ENCODE measurements around the gene SP110.

Gene SP110

DNA sequence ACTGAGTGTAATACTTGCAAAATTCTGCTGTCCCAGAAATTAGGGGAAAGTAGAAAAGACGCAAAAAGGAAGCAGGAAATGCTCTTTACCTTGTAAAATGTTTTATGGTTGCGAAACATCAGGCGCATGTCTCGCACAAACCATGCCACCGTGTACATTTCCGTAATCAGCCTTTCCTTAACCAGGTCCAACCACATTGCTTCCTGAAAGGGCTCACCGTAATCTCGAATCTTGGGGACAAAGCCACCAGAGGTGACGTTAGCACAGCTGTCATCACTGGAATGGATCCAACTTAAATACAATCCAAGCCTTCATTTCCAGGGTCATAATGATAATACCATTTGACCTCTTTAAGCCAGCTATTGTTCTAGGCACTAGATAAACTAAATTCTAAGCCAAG lies 49.3 kb downstream of the SP110 start:
- no peaks in the 10 kb centered on the region for H3K9me3 ChIP-seq (ENCODE audit: control insufficient read depth, insufficient read depth, low read length)
- no peaks in the 10 kb centered on the region for H3K4me1 ChIP-seq (ENCODE audit: control insufficient read depth, insufficient read depth, low read length)
- no peaks in the 10 kb centered on the region for H3K27me3 ChIP-seq (ENCODE audit: control insufficient read depth, insufficient read depth, low read length)
- no peaks in the 10 kb centered on the region for H3K36me3 ChIP-seq (ENCODE audit: control insufficient read depth, insufficient read depth, low read length)
- no peak overlapping the region for H3K4me3 ChIP-seq (ENCODE audit: low read depth, low read length)
- no peak overlapping the region for H3K9ac ChIP-seq (ENCODE audit: low read depth, low read length)
- no peak overlapping the region for H3K27ac ChIP-seq (ENCODE audit: low read depth, low read length)

DNA sequence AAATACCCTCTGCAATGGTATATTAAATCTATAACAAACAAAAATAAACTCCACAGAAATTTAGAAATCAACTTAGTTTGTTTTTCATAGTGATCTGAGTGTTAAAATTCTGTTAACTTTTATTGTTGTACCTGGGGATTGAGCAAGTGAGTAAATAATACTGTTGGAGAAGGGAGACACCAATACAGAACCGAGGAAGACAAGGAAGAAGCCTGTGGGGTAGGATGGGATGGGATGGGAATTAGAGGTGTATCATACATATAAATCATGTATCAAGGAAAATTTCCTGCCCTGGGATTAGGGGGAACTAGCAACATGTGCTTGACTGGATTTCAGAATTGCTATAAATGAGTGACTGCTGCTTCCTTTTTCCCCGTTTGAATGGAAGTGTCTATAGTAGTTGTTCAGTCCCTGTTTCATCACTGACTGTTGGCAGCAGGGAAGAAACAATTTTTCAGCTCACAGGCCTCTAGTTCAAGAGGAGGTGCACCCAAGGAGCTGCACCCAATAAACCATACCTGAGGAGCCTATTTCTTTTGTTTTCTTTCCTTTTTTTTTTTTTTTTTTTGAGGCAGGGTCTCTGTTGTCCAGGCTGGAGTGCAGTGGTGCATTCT lies 53.1 kb downstream of the SP110 start:
- no peaks in the 10 kb centered on the region for H3K9me3 ChIP-seq (ENCODE audit: control insufficient read depth, insufficient read depth, low read length)
- H3K9ac ChIP-seq (ENCODE audit: low read depth, low read length) = no peak overlapping the region
- H3K36me3 ChIP-seq (ENCODE audit: control insufficient read depth, insufficient read depth, low read length) = no peaks in the 10 kb centered on the region
- H3K4me3 ChIP-seq (ENCODE audit: low read depth, low read length) = no peak overlapping the region
- no peak overlapping the region for H3K27ac ChIP-seq (ENCODE audit: low read depth, low read length)
- no peaks in the 10 kb centered on the region for H3K27me3 ChIP-seq (ENCODE audit: control insufficient read depth, insufficient read depth, low read length)
- no peaks in the 10 kb centered on the region for H3K4me1 ChIP-seq (ENCODE audit: control insufficient read depth, insufficient read depth, low read length)

DNA sequence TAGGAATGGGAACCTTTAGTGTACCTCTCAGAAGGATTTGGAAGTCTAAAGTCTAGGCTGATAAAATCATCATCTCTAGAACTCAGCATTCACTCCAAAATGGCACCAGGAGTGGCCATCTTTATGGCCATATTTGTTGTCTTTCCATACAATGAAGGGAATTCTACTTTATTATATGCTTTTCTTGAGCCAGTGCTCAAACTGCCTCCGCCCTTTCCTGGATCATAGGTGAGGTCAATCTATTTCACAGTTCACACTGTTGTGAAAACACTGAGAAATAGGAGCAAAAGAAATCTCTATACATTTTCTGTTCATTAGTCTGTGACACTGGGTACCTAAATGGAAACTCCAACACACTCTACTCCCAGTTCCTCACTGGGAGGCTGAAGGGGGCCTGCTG lies 55.6 kb downstream of the SP110 start:
- Histone ChIP-seq H3K9me3 (ENCODE audit: control insufficient read depth, insufficient read depth, low read length) (no peaks in the 10 kb centered on the region), H3K4me3 (ENCODE audit: low read depth, low read length) (no peak overlapping the region), H3K27ac (ENCODE audit: low read depth, low read length) (no peak overlapping the region), H3K4me1 (ENCODE audit: control insufficient read depth, insufficient read depth, low read length) (no peaks in the 10 kb centered on the region; the same call in 1 of the 2 replicates), H3K27me3 (ENCODE audit: control insufficient read depth, insufficient read depth, low read length) (no peaks in the 10 kb centered on the region), H3K36me3 (ENCODE audit: control insufficient read depth, insufficient read depth, low read length) (no peaks in the 10 kb centered on the region), H3K9ac (ENCODE audit: low read depth, low read length) (no peak overlapping the region)

DNA sequence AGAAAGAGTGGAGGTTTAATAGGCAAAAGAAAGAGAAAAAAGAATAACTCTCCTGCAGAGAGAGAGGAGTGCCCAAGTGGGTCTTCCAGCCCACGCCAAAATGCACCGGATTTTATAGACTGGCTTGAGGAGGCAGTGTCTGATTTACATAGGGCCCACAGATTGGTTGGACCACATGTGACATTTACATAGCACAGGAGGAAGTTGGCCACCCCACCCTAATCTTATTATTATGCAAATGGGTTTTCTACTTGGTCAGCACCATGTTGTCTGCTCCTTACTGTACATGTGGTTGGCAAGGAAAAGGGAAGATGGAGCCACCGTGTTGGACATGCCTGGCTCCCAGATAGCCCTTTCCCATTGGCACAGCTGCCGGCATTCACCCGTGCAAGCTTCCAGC lies 56.8 kb downstream of the SP110 start:
- H3K36me3 ChIP-seq (ENCODE audit: control insufficient read depth, insufficient read depth, low read length) = no peaks in the 10 kb centered on the region
- H3K27ac ChIP-seq (ENCODE audit: low read depth, low read length) = no peak overlapping the region
- H3K4me3 ChIP-seq (ENCODE audit: low read depth, low read length) = no peak overlapping the region
- H3K9me3 ChIP-seq (ENCODE audit: control insufficient read depth, insufficient read depth, low read length) = no peaks in the 10 kb centered on the region
- H3K4me1 ChIP-seq (ENCODE audit: control insufficient read depth, insufficient read depth, low read length) = no peaks in the 10 kb centered on the region; the same call in 1 of the 2 replicates
- no peak overlapping the region for H3K9ac ChIP-seq (ENCODE audit: low read depth, low read length)
- no peaks in the 10 kb centered on the region for H3K27me3 ChIP-seq (ENCODE audit: control insufficient read depth, insufficient read depth, low read length)

DNA sequence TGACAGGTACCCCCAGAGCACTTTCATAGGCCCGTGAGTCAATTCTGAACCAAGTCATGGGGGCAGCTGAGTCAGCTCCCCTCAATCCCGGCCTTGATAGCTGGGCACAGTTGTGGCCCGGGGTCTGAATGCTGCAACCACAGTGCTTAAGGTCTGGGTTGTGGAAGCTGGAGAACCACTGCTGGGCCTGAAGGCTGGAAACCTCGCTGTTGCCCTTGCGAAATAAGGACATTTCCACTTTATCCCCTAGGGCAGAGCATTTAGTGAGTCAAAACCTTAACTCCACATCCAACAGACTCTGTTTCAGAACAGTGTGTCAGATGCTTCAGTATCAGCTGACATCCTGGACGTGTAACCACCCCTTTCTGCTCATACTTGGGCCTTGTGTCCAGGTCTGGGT lies 58.6 kb downstream of the SP110 start:
- H3K36me3 ChIP-seq (ENCODE audit: control insufficient read depth, insufficient read depth, low read length) = no peaks in the 10 kb centered on the region
- no peak overlapping the region for H3K9ac ChIP-seq (ENCODE audit: low read depth, low read length)
- H3K4me1 ChIP-seq (ENCODE audit: control insufficient read depth, insufficient read depth, low read length) = no peaks in the 10 kb centered on the region; the same call in 1 of the 2 replicates
- no peak overlapping the region for H3K4me3 ChIP-seq (ENCODE audit: low read depth, low read length)
- no peak overlapping the region for H3K27ac ChIP-seq (ENCODE audit: low read depth, low read length)
- H3K9me3 ChIP-seq (ENCODE audit: control insufficient read depth, insufficient read depth, low read length) = no peaks in the 10 kb centered on the region
- H3K27me3 ChIP-seq (ENCODE audit: control insufficient read depth, insufficient read depth, low read length) = no peaks in the 10 kb centered on the region

DNA sequence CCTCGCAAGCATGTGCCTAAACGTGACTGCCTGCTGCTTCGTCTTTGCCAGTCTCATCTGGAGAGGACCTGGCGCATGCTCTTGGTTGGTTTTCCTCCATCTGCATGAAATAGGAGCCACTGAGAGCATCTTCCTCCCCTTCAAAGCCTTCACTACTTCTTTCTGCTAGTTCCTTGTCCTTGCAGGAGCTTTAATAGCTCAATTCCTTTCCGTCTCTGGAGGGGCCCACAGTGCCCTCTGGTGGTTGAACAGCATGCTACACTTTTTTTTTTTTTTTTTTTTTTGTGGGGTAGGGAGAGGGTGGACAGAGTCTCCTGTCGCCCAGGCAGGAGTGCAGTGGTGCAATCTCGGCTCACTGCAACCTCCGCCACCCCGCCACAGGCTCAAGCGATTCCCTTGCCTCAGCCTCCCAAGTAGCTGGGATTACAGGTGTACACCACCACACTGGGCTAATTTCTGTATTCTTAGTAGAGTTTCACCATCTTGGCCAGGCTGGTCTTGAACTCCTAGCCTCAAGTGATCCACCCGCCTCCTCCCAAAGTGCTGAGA lies 59.6 kb downstream of the SP110 start:
- H3K27ac ChIP-seq (ENCODE audit: low read depth, low read length) = no peak overlapping the region
- H3K9me3 ChIP-seq (ENCODE audit: control insufficient read depth, insufficient read depth, low read length) = no peaks in the 10 kb centered on the region
- H3K4me1 ChIP-seq (ENCODE audit: control insufficient read depth, insufficient read depth, low read length) = no peaks in the 10 kb centered on the region; the same call in 1 of the 2 replicates
- no peak overlapping the region for H3K9ac ChIP-seq (ENCODE audit: low read depth, low read length)
- no peaks in the 10 kb centered on the region for H3K36me3 ChIP-seq (ENCODE audit: control insufficient read depth, insufficient read depth, low read length)
- no peak overlapping the region for H3K4me3 ChIP-seq (ENCODE audit: low read depth, low read length)
- no peaks in the 10 kb centered on the region for H3K27me3 ChIP-seq (ENCODE audit: control insufficient read depth, insufficient read depth, low read length)

DNA sequence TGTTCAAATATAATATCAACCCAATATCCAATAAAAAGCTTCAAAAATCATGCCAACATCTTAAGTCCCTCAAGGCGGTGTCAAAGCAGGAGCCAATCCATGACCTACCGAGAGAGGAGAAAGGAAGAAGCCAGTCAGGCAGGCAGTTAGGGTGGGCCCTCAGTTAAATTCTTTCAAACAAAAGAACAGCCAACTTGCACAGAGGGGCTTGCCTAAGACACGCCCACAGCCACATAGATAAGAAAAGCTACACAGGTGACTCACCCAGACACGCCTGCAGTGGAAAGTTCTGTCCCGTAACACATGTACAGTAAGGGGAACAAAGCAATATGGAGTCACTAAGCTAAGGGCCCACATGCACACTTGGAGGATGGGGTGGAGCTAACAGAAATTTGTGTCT lies 61.3 kb downstream of the SP110 start:
- no peaks in the 10 kb centered on the region for H3K27me3 ChIP-seq (ENCODE audit: control insufficient read depth, insufficient read depth, low read length)
- no peak overlapping the region for H3K9ac ChIP-seq (ENCODE audit: low read depth, low read length)
- H3K36me3 ChIP-seq (ENCODE audit: control insufficient read depth, insufficient read depth, low read length) = no peaks in the 10 kb centered on the region
- no peaks in the 10 kb centered on the region; the same call in 1 of the 2 replicates for H3K4me1 ChIP-seq (ENCODE audit: control insufficient read depth, insufficient read depth, low read length)
- no peak overlapping the region for H3K4me3 ChIP-seq (ENCODE audit: low read depth, low read length)
- no peak overlapping the region for H3K27ac ChIP-seq (ENCODE audit: low read depth, low read length)
- H3K9me3 ChIP-seq (ENCODE audit: control insufficient read depth, insufficient read depth, low read length) = no peaks in the 10 kb centered on the region

DNA sequence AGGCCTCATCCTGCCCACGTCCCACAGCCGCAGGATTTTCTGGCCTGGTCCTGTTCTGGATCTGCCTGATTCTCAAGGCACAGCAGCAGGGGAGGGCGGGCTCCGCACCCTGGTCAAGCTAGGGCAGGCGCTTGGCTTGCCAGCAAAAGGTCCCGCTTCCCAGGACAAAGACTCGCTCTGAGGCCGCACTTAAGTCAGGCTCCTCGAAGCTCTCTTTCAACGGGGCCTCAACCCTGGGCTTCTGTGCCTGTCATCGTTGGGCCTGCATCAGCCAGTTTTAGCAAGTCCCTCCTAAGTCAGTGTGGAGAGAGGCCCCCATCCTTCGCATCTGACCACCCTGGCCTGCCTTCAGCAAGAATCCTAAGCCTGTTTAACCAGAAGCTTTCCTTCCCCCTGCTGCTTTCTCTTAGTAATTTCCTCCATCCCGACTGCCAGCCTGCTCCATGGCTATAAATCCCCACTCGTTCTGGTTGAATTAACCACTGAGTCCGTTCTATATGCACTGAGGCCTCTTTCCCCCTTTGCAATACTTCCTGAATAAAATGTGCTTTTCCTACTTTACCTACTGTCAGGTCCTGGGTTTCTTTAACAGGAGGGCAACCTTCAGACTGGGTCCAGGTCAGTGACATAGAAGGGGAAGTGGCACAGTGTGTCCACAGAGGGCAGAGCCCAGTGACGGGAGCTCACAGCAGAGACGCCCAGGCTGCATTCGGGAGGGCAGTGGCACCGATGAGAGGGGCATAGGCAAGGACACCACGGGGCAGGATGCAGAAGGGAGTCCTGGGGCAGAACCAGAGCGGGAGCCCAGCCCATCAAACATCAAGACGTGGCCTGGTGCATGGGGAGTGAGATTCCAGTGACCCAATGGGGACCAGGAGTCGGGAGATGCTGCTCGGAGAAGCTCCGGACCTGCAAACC lies 62.7 kb downstream of the SP110 start:
- no peak overlapping the region for H3K9ac ChIP-seq (ENCODE audit: low read depth, low read length)
- H3K27ac ChIP-seq (ENCODE audit: low read depth, low read length) = no peak overlapping the region
- H3K4me1 ChIP-seq (ENCODE audit: control insufficient read depth, insufficient read depth, low read length) = no peaks in the 10 kb centered on the region; the same call in 1 of the 2 replicates
- H3K36me3 ChIP-seq (ENCODE audit: control insufficient read depth, insufficient read depth, low read length) = no peaks in the 10 kb centered on the region
- no peaks in the 10 kb centered on the region for H3K27me3 ChIP-seq (ENCODE audit: control insufficient read depth, insufficient read depth, low read length)
- no peak overlapping the region for H3K4me3 ChIP-seq (ENCODE audit: low read depth, low read length)
- no peaks in the 10 kb centered on the region for H3K9me3 ChIP-seq (ENCODE audit: control insufficient read depth, insufficient read depth, low read length)

DNA sequence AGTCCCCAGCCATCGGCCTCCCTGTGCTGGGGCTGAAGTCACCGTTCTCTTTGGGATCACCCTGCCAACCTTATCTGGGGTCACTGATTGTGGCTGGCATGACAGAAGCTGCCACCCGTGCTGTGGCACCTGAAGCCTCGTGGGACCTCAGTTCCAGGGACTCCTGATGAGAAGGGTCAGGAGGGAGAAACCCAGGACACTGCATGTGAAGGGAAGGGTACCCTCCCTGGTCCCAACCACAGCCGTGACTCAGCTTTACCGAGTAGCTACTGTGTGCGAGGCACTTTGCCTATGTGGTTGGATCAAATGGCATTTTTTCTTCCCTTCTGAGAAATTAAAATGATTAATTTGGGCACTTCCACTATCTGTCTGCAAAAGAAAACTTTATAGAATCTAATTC lies 64.4 kb downstream of the SP110 start:
- Histone ChIP-seq H3K4me3 (ENCODE audit: low read depth, low read length) (no peak overlapping the region), H3K27me3 (ENCODE audit: control insufficient read depth, insufficient read depth, low read length) (no peaks in the 10 kb centered on the region), H3K27ac (ENCODE audit: low read depth, low read length) (no peak overlapping the region), H3K9me3 (ENCODE audit: control insufficient read depth, insufficient read depth, low read length) (no peaks in the 10 kb centered on the region), H3K9ac (ENCODE audit: low read depth, low read length) (no peak overlapping the region), H3K36me3 (ENCODE audit: control insufficient read depth, insufficient read depth, low read length) (no peaks in the 10 kb centered on the region), H3K4me1 (ENCODE audit: control insufficient read depth, insufficient read depth, low read length) (no peaks in the 10 kb centered on the region; the same call in 1 of the 2 replicates)

DNA sequence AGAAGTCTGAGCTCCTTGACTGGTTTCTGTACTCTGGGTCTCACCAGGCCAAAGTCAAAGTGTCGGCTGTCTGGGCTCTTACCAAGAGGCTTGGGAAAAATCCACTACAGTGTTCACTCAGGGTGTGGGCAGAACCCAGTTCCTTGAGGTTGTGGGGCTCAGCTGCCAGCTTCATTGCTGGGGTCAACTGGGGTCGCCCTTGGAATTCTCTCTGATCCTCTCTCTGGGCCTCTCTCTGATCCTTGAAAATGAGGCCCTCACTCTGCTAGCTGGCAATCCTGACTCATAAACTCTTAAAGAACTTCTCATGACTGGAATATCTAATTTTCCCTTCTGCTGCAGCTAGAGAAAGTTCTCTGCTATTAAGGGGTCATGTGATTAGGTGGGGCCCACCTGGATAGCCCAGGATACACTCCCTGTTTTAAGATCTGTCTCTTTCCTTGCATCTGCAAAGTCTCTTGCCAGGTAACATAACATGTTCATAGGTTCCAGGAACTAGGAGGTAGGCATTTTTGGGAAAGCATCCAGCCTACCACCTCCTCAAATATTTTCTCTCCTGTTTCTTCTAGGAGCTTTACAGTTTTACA lies 66.3 kb downstream of the SP110 start:
- no peak overlapping the region for H3K9ac ChIP-seq (ENCODE audit: low read depth, low read length)
- H3K4me1 ChIP-seq (ENCODE audit: control insufficient read depth, insufficient read depth, low read length) = no peaks in the 10 kb centered on the region
- no peaks in the 10 kb centered on the region for H3K9me3 ChIP-seq (ENCODE audit: control insufficient read depth, insufficient read depth, low read length)
- H3K27ac ChIP-seq (ENCODE audit: low read depth, low read length) = no peak overlapping the region
- H3K27me3 ChIP-seq (ENCODE audit: control insufficient read depth, insufficient read depth, low read length) = no peaks in the 10 kb centered on the region
- H3K36me3 ChIP-seq (ENCODE audit: control insufficient read depth, insufficient read depth, low read length) = no peaks in the 10 kb centered on the region
- H3K4me3 ChIP-seq (ENCODE audit: low read depth, low read length) = no peak overlapping the region

DNA sequence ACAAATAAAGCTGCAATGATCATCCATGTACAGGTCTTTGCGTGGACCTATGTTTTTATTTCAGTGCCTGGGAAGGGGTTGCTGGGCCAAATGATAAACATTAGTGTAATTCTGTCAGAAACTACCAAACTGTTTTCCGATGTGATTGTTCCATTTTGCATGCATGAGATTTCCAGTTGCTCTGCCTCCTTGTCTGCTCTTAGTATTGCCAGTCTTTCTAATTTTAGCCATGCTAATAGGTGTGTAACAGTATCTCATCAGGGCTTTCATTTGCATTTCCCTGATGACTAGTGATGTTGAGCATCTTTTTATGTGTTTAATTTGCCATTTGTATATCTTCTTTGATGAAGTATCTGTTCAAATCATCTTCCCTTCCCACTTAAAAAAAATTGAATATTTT lies 67.5 kb downstream of the SP110 start:
- Histone ChIP-seq H3K4me1 (ENCODE audit: control insufficient read depth, insufficient read depth, low read length) (no peaks in the 10 kb centered on the region), H3K9me3 (ENCODE audit: control insufficient read depth, insufficient read depth, low read length) (no peaks in the 10 kb centered on the region), H3K36me3 (ENCODE audit: control insufficient read depth, insufficient read depth, low read length) (no peaks in the 10 kb centered on the region), H3K27ac (ENCODE audit: low read depth, low read length) (no peak overlapping the region), H3K4me3 (ENCODE audit: low read depth, low read length) (no peak overlapping the region), H3K27me3 (ENCODE audit: control insufficient read depth, insufficient read depth, low read length) (no peaks in the 10 kb centered on the region), H3K9ac (ENCODE audit: low read depth, low read length) (no peak overlapping the region)
